Fibroblast of skin of left biceps (primary cell): Measurements from ENCODE around the gene AP1M2.
A peak's percentile ranks its signal among the peaks of the same experiment; 100 is the strongest.
"Not testable (repeated sequence)": the region's sequence is repeated elsewhere in the genome, so short reads cannot be mapped to it uniquely, and the experiment has no call there.

Experiments
- DNase-seq, 2 experiments: peaks; one replicate each; pipeline ENCODE4 v3.0.0-alpha.2; 2013; ENCODE audit warnings: low read depth in 2 of 2

The AP1M2 gene

DNA sequence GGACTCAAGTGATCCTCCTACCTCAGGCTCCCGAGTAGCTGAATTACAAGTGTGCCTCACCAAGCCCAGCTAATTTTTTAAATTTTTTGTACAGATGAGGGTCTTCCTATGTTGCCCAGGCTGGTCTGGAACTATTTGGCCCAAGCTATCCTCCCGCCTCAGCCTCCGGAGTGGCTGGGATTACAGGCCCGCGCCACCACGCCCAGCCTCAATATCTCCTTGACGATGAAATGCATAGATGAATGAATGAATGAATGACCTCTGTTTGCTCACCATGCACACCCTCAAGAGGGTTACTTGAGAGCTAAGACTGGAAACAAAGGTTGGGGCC lies 14.9 kb upstream of the AP1M2 start:
- DNase-seq: no peak

DNA sequence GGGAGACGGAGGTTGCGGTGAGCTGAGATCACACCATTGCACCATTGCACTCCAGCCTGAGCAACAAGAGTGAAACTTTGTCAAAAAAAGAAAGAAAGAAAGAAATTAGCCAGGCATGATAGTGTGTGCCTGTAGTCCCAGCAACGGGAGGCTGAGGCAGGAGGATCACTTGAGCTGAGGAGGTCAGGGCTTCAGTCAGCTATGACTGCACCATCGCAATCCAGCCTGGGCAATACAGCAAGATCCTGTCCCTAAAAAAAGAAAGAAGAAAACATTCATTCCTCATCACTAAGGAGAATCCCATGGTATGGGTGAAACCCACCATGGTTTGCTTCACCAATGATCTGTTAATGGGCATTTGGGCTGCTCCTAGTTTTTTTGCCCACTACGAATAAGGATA lies 13.0 kb upstream of the AP1M2 start:
- DNase-seq: no peak

GRCh38 chr19:10593820-10594637 lies 6.9 kb upstream of the AP1M2 start:
- DNase-seq: no peak

DNA sequence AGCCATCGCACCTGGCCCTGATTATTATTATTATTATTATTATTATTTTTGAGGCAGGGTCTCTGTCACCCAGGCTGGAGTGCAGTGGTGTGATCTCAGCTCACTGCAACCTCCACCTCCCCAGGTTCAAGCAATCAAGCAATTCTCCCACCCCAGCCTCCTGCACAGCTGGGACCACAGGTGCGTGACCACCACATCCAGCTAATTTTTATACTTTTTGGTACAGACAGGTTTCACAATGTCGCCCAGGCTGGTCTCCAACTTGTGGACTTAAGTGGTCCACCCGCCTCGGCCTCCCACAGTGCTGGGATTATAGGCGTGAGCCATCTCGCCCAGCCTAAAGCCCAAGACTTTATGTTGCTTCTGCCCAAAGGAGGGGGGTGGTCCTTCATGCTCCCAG lies 6.0 kb upstream of the AP1M2 start:
- no peak for DNase-seq

DNA sequence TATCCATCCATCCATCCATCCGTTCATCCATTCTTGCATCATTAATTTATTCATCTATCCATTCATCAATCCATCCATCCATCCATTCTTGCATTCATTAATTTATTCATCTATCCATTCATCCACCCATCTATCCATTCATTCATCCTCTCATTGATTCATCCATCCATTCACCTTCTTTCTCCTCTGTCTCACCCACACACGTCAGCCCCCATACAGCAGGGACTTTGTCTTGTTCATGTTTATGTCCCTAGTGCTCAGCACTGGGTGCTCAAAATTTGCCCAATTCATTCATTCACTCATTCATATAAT lies 683 bp upstream of the AP1M2 start:
- no peak for DNase-seq

GRCh38 chr19:10586396-10586795 lies 716 bp downstream of the AP1M2 start:
- DNase-seq: no peak

DNA sequence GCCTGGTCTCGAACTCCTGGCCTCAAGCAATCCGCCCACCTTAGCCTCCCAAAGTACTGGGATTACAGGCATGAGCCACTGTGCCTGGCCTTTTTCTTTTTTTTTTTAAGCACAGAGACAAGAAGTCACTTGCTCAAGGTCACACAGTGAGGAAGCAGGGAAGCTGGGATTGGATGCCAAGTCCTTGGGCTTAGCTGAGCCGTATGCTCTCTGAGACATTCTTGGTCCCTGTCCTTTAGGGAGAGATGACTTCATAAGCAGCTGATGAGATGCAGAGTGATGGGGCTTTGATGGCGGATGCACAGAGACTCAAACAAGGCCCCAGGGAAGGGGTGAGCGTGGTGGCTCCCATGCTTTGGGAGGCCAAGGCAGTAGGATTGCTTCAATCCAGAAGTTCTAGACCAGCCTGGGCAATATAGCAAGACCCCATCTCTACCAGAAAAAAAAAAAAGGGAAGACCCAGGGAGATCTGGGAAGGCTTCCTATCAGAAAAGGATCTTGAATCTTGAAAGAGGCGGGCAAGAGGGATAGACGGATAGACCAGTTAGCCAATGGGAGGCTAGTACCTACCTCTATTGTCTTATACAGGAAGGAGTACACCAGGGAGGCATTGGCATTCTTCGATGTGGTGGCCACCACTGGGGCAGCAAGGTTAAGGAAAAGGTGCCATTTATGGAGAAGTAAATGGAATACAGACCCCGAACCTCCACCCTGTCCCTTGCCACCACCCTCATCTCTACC lies 3.9 kb downstream of the AP1M2 start:
- no peak for DNase-seq

- DNase-seq: no peak
Observed at GRCh38 chr19:10582091-10582490, 5.0 kb downstream of the AP1M2 start.

- DNase-seq: peak; percentile 56 to 64
Observed at GRCh38 chr19:10580979-10581631, 6.0 kb downstream of the AP1M2 start.

DNA sequence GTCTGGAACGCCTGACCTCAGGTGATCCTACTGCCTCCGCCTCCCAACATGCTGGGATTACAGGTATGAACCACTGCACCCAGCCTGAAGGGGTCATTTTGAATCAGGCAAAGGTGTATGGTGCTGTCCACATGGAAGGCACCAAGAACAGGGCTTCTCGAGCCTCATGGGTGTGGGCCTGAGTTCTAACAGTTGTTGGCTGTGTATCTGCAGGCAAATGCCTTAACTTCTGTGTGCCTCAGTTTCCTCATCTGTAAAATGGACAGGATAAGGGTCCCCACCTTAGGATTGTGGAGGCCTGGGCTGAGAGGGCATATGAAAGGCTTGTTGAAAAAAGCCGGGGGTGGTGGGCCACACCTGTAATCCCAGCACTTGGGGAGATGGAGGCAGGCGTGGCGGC lies 9.2 kb downstream of the AP1M2 start:
- no peak for DNase-seq

- DNase-seq: no peak
Observed at GRCh38 chr19:10575011-10575716, 11.9 kb downstream of the AP1M2 start.

- DNase-seq: no peak
Observed at GRCh38 chr19:10574462-10574861, 12.7 kb downstream of the AP1M2 start.

- not testable (repeated sequence) for DNase-seq
Observed at GRCh38 chr19:10573793-10574192, 13.3 kb downstream of the AP1M2 start.

DNA sequence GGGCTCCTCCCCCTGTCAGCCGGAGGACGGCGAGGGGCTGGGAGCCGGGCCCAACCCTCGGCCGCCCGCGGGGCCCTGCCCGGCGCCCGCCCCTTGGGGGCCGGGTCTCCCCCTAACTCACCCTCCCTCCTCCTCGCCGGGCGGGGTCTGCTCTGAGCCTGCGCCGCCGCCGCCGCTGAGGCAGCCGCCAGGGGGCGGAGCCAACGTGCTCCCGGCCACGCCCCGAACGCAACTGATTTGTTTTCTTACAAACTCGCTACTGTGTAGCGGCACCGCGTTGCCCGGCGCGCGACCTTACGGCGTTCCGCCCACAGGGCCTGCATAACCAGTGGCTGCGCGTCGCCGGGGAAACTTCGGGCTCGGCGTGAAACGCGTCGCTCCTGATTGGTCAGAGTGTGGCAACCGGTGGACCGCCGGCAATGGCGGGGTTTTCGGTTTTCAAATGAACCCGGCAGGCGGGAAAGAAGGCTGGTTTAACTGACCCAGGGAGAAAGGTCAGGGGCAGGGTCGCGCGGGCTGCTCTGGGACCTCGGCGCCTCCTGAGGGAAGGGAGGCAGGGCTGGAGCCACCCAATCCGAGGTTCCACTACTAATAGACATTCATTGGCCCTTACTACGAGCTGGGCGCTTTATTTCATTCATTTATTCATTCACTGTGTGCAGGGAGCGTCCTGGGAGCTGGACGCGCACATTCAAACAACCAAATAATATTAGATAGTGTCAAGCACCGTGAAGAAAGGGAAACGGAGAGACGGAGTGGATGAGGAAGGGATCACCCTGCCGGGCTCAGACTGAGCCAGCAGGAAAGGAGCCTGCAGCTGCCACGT lies 18.1 kb downstream of the AP1M2 start, which contains the start of gene CDKN2D:
TSS of gene CDKN2D (minus strand) at position 154 of the 826 bp plus-strand sequence. CDS start 326 bp downstream, outside the sequence.
- DNase-seq: peak; percentile 97 to 98

DNA sequence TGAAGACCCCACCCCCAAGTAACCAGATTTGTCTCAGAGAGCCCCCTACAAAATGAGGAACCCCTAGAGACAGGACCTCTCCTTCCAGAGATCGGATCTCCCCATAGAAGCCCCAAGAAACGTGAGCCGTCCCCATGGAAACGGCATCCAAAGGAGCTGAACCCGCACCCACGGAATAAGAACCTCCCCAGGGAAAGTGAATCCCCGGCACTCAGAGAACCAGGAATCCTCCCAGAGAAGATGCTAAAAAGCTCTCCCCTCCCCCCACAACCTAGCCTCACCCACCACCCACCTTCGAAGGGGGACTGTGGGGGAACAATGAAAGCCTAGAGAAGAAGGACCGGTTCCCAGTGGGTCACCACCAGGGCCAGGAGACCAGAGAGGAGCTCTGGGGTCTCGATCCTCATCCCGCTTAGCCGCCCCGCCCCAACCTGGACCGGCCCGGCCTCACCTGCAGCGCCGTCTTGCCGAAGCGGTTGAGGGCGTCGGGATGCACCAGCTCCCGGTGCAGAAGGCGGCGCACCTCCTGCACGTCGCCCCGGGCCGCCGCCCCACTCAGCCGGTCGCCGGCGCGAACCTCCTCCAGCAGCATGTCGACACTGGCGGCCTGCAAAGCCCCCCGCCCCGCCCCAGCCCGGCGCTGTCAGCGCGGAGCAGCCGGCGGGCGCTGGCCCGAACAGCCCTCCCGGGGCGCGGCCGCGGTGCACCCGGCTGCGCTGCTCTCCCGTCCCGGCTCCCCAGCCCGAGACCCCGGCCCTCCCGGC lies 18.9 kb downstream of the AP1M2 start:
- no peak for DNase-seq

DNA sequence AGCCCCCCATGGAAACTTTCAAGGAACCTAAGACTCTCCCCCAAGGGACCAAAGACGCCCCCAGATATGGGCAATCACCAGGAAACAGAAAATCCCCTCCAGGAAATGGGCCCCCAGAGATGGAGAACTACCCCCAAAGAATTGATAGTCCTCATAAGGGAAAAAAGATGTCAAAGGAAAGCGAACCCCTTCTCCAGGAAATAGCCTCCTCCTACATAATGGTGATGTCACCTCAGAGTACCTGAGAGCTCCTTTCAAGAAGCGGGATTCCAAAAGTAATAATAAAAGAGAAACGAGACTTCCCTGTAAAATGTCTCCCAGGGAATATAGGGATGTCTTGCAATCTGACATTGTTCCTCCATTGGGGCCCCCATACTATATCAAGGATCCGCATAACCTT lies 19.5 kb downstream of the AP1M2 start:
- DNase-seq: no peak

- no peak for DNase-seq
Observed at GRCh38 chr19:10566658-10567410, 20.3 kb downstream of the AP1M2 start.

DNA sequence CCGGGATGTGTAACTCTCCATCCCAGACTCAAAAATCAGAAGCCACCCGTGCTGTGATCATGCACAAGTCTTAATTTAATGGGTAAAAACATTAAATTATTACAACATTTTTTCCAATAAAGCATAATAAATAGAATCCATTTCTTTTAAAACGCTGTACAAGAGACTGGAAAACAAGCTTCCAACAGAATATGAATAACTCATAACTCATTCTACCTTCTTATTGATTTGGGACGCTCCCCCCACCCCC lies 20.8 kb downstream of the AP1M2 start:
- no peak for DNase-seq

- peak; percentile 87 to 90 for DNase-seq
Observed at GRCh38 chr19:10565567-10566407, 21.3 kb downstream of the AP1M2 start, which contains the start of gene KRI1. Gene KRI1 (minus strand): TSS chr19:10566010. CDS start chr19:10565999, 11 bp downstream.
